Choroid plexus epithelial cell (primary cell): ENCODE measurements around the gene SNX18.
"Not testable (repeated sequence)": the region's sequence is repeated elsewhere in the genome, so short reads cannot be mapped to it uniquely, and the experiment has no call there.

Experiments
- DNase-seq: peaks from one replicate; pipeline ENCODE4 v3.0.0-alpha.2; 2010; ENCODE audit warnings: low read depth
- H3K4me3 ChIP-seq: 2 replicates; pipeline ENCODE4 v1.5.1; 2011; ENCODE audit warnings: low read depth, mild to moderate bottlenecking, control low read depth, low read length, moderate library complexity
- TF ChIP-seq, protein P1 (sequence below): conservative IDR thresholded peaks from 2 replicates; pipeline ENCODE4 v1.5.1; 2011; ENCODE audit warnings: low read depth, mild to moderate bottlenecking, control low read depth, inconsistent platforms, low read length, moderate library complexity

The SNX18 gene

DNA sequence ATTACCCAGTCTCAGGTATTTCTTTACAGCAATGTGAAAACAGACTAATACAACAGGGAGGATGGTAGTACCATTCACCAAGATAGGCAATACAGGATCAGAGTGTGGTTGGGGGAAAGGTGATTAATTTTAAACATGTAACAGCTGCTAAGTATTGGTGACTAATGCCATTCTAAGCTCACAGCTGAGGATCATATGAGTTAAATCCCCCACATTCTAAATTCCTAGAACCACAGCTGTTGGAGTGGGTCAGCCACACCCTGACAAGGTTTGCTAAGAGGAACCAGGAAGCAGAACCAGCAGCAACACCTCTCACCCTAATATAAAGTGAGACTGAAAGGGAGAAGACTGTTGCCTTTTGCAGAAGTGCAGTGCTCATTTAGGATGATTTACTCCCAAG, 37.3 kb upstream of the SNX18 start:
- TF ChIP-seq, protein P1, sequence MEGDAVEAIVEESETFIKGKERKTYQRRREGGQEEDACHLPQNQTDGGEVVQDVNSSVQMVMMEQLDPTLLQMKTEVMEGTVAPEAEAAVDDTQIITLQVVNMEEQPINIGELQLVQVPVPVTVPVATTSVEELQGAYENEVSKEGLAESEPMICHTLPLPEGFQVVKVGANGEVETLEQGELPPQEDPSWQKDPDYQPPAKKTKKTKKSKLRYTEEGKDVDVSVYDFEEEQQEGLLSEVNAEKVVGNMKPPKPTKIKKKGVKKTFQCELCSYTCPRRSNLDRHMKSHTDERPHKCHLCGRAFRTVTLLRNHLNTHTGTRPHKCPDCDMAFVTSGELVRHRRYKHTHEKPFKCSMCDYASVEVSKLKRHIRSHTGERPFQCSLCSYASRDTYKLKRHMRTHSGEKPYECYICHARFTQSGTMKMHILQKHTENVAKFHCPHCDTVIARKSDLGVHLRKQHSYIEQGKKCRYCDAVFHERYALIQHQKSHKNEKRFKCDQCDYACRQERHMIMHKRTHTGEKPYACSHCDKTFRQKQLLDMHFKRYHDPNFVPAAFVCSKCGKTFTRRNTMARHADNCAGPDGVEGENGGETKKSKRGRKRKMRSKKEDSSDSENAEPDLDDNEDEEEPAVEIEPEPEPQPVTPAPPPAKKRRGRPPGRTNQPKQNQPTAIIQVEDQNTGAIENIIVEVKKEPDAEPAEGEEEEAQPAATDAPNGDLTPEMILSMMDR: no peak
- DNase-seq: peak; percentile 30
- no peak overlapping the region for H3K4me3 ChIP-seq

DNA sequence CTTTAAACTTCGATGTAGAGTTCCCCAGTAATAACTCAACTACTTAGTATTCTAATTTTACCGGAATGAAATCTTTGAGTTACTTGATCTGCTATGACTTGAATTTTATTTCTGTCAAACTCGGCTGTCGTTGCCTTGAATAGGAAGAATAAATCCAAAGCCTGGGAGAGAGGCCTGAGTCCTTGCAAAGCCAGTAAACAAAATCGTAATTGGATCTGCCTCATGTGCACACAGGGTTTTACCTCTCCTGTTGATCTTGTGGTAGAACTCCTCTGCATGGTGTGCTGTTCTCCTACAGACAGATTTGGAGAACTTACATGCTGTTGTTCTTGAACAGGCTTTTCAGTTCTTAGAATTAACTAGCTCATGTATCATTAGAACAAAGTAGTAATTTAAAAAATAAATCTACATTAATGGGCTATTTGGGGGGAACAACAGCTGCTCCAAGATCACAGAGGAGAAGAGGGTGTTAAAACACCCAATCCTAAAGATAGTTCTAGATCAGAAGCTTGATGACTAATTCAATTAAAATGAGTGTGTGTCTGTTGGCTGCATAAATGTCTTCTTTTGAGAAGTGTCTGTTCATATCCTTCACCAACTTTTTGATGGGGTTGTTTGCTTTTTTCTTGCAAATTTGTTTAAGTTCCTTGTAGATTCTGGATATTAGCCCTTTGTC, 33.2 kb upstream of the SNX18 start:
- TF ChIP-seq, protein P1: no peak
- H3K4me3 ChIP-seq: no peak overlapping the region
- DNase-seq: peak; percentile 17

DNA sequence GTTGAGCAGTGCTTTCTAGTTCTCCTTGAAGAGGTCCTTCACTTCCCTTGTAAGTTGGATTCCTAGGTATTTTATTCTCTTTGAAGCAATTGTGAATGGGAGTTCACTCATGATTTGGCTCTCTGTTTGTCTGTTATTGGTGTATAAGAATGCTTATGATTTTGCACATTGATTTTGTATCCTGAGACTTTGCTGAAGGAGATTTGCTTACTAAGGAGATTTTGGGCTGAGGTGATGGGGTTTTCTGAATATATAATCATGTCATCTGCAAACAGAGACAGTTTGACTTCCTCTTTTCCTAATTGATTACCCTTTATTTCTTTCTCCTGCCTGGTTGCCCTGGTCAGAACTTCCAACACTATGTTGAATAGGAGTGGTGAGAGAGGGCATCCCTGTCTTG, 31.9 kb upstream of the SNX18 start:
- not testable (repeated sequence) for DNase-seq, H3K4me3 ChIP-seq

DNA sequence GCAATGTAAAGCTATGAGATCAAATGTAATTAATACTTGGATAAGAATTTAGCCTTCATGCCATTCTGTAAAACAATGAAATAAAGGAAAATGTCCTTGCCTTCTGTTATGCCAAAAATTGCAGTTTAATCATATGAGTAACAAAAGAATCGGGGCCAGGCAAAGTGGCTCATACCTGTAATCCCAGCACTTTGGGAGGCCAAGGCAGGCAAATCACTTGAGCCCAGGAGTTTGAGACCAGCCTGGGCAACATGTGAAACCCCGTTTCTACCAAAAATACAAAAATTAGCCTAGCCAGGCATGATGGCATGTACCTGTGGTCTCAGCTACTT, 27.9 kb upstream of the SNX18 start:
- not testable (repeated sequence) for DNase-seq, H3K4me3 ChIP-seq

DNA sequence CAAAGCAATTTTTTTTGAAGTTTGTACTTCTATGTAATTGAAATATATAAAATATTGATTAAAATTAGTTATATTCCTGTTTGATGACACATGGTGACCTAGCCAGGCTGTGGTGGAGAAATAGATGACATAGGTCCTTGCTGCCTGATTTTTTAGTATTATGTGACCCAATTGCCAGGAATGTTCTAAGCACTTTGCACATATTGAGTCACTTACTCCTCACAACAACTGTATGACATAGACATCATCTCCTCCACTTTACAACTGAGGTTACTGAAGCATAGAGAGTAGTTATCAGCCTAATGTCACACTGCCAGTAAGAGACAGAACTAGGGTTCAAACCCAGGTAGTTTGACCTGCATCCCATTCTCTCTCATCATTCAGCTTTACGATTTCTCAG, 26.2 kb upstream of the SNX18 start:
- DNase-seq: no peak
- TF ChIP-seq, protein P1: no peak
- H3K4me3 ChIP-seq: no peak overlapping the region

DNA sequence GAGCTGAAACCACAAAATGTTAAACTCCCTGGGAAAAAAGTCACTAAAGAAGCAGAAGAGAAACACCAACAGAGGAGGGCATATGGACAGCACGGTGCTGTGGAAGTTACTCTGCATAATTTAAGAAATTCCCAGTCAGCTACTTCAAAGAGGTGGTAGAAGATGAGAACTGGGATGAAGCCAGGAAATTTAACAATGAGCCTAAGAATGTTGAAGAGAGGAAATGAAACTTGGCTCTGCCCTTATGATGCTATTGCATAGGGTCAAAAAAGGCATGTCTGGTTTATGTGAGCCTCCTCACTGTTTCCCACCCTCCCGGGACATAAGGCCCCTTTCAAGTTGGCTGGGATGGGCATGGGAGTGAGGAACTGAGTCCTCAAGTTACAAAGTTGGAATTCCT, 25.4 kb upstream of the SNX18 start:
- TF ChIP-seq, protein P1: no peak
- H3K4me3 ChIP-seq: no peak overlapping the region
- DNase-seq: peak; percentile 38

DNA sequence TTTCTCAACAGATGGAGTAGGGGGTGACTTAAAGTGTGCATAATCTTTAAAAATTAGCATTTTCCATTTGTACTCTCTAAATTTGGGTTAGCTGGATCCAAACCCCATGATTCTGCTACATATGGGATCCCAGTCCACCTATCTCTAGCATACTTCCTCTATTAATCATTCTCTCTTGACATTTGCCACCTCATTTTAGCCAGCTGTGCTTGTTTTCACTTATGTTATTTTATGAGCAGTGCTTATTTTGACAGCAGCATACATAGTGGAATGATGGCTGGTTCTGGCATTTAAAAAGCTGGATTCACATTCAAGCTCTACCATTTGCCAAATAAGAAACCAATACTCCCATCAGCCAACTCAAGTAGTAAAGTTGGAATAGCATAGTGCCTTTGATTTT, 22.5 kb upstream of the SNX18 start:
- H3K4me3 ChIP-seq: no peak overlapping the region
- TF ChIP-seq, protein P1: no peak
- no peak for DNase-seq

DNA sequence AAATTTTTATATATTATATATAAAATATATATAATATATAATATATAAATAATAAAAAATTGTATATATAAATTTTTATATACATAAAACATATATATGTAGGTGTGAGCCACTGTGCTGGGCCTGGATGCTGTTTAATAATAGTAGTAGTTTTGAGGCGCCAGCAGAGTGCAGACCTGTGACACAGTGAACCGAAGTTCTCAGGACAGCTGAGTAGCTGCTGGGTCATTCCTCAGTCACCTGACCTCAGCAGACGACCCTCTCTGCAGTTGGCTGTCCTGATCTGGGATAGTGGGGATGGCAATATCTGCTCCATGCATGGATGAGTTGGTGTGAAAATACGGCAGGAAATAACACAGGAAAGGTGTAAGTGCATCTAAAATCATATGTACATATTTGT, 3.3 kb upstream of the SNX18 start:
- DNase-seq: no peak
- no peak overlapping the region for H3K4me3 ChIP-seq
- TF ChIP-seq, protein P1: no peak
